Activated naive CD8-positive, alpha-beta T cell (primary cell): Measurements from ENCODE around the gene SH3BP1.
"Not testable (repeated sequence)": the region's sequence is repeated elsewhere in the genome, so short reads cannot be mapped to it uniquely, and the experiment has no call there.

Experiments
- H3K27ac Mint-ChIP-seq: one replicate; pipeline ENCODE4 v1.8.0; 2021; ENCODE audit warnings: mixed read lengths
- H3K27me3 Mint-ChIP-seq: one replicate; pipeline ENCODE4 v1.8.0; 2021; ENCODE audit warnings: mixed read lengths
- H3K36me3 Mint-ChIP-seq: one replicate; pipeline ENCODE4 v1.8.0; 2021; ENCODE audit warnings: mixed read lengths
- H3K4me1 Mint-ChIP-seq: one replicate; pipeline ENCODE4 v1.8.0; 2021; ENCODE audit warnings: low read depth, mixed read lengths
- H3K4me3 Mint-ChIP-seq: one replicate; pipeline ENCODE4 v1.8.0; 2021; ENCODE audit warnings: mild to moderate bottlenecking, mixed read lengths
- H3K9me3 Mint-ChIP-seq: one replicate; pipeline ENCODE4 v1.8.0; 2021; ENCODE audit warnings: low read depth, mixed read lengths

SH3BP1 gene

DNA sequence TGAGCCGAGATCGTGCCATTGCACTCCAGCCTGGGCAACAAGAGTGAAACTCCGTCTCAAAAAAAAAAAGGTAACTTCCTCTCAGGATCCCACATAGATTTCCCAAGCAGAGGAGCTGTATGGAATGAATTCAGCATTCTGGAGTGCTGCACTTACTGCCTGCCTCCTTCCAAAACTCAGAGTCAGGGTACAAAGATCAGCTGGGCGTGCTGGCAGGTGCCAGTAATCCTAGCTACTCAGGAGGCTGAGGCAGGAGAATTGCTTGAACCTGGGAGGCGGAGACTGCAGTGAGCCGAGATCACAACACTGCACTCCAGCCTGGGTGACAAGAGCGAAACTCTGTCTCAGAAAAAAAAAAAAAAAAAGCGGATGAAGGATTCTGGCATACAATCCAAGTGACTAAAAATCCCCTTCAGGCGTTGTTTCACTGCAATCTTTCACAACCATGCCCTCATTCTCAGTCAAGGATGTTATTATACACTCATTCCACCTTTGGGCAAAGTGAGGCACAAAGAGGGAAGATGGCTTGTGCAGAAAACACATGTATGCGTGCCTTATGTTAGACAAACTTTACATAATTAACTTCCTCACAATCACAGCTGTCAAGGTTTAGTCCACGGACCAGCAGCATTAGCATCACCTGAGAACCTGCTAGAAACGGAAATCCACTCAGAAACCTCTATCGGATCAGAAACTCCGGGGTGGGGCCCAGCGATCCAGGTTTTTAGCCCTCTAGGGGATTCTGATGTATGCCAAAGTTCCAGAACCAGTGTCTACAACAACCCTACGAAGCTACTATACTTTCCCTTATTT, 45.5 kb downstream of the SH3BP1 start:
- peak overlapping the region; percentile 46 for H3K27ac Mint-ChIP-seq
- no peaks in the 10 kb centered on the region for H3K27me3 Mint-ChIP-seq
- H3K9me3 Mint-ChIP-seq: no peaks in the 10 kb centered on the region
- H3K36me3 Mint-ChIP-seq: peaks cover 7% of the 10 kb centered on the region
- peak overlapping the region; percentile 94 for H3K4me3 Mint-ChIP-seq
- peaks cover 20% of the 10 kb centered on the region for H3K4me1 Mint-ChIP-seq

DNA sequence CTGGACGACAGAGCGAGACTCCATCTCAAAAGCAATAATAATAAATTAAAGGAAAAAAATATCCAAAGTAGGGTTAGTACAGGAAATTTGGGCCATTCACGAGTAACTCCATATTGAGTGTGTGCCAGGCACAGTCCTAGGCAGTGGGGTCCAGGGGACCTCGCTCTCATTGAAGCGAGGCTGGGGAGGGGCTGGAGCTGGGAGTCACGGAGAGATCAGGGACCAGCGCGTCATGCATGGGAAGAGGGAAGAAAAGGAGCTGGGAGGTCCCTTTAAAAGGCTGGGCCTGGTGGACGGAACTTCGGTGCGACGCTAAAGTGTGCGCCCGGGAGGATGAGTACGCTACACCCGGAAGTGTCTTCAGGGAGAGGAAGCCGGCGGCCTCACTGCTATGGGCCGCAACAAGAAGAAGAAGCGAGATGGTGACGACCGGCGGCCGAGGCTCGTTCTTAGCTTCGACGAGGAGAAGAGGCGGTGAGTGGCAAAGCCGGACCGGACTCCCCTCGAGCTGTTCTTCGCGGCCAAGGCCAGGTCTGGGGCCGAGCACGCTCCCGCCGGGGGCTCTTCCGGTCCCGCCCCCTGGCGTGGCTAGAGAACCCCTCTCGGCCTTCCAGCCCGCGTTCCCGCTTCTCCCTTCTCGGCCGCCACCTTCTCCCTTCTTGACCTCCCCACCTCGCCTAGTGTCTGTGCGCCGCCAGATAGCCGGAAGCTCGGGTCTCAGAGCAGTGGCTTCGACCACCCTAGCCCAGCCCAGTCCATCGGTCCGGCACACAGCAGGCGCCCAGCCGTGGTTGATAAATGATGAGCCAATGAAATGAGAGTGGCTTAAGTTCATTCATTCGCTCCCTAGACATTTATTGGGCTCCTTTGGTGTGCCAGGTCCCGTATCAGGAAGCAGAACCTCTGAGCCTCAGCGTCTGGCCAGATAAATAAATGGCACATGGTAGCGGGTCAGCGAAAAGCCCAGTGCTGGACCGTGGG, 46.8 kb downstream of the SH3BP1 start, which contains the start of gene NOL12:
Gene NOL12, plus strand, starts transcription at position 342 of the 981 bp plus-strand sequence. Its CDS starts 50 bp downstream, at position 392.
- Mint-ChIP-seq H3K27me3 (no peaks in the 10 kb centered on the region), H3K9me3 (no peaks in the 10 kb centered on the region), H3K27ac (peak within 1 kb of the TSS; percentile 98), H3K36me3 (peaks cover 9% of the 10 kb centered on the region), H3K4me1 (peaks cover 20% of the 10 kb centered on the region), H3K4me3 (peak within 1 kb of the TSS; percentile 94)

DNA sequence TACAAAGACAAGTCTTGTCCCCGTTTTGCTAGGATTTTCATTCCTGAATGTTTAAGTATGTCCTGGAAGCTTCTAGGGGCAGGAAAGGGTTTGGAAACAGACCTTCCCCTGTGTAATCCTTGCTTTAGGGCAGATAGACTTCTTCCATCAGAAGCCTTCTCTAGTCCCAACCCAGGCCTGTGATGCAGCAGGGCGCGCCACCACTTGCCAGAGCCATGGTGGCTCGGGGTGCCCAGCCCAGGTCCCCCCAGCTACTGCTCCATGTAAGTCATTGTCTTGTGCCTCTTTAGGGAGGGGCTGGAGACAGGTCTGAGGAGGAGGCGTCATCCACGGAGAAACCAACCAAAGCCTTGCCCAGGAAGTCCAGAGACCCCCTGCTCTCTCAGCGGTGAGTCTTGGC, 50.9 kb downstream of the SH3BP1 start:
- Mint-ChIP-seq H3K36me3 (peaks cover 14% of the 10 kb centered on the region), H3K9me3 (no peaks in the 10 kb centered on the region), H3K27ac (no peak overlapping the region), H3K27me3 (no peaks in the 10 kb centered on the region), H3K4me1 (peaks cover 17% of the 10 kb centered on the region), H3K4me3 (no peak overlapping the region)

- H3K36me3 Mint-ChIP-seq: peaks cover 14% of the 10 kb centered on the region
- no peaks in the 10 kb centered on the region for H3K9me3 Mint-ChIP-seq
- H3K27ac Mint-ChIP-seq: no peak overlapping the region
- H3K4me3 Mint-ChIP-seq: no peak overlapping the region
- H3K27me3 Mint-ChIP-seq: no peaks in the 10 kb centered on the region
- peaks cover 20% of the 10 kb centered on the region for H3K4me1 Mint-ChIP-seq
Observed at GRCh38 chr22:37690901-37691504, 51.5 kb downstream of the SH3BP1 start.

- Mint-ChIP-seq H3K4me3 (no peak overlapping the region), H3K27ac (no peak overlapping the region), H3K9me3 (no peaks in the 10 kb centered on the region), H3K27me3 (no peaks in the 10 kb centered on the region), H3K4me1 (peaks cover 23% of the 10 kb centered on the region), H3K36me3 (peaks cover 14% of the 10 kb centered on the region)
Observed at GRCh38 chr22:37692627-37693285, 53.3 kb downstream of the SH3BP1 start.

GRCh38 chr22:37694131-37694530, 54.7 kb downstream of the SH3BP1 start:
- Mint-ChIP-seq H3K4me1 (peaks cover 15% of the 10 kb centered on the region), H3K36me3 (peaks cover 11% of the 10 kb centered on the region)
- H3K27ac Mint-ChIP-seq, H3K27me3 Mint-ChIP-seq, H3K4me3 Mint-ChIP-seq, H3K9me3 Mint-ChIP-seq: not testable (repeated sequence)

GRCh38 chr22:37696260-37696656, 56.8 kb downstream of the SH3BP1 start:
- H3K4me1 Mint-ChIP-seq: peaks cover 14% of the 10 kb centered on the region
- not testable (repeated sequence) for H3K27me3 Mint-ChIP-seq, H3K27ac Mint-ChIP-seq, H3K9me3 Mint-ChIP-seq, H3K36me3 Mint-ChIP-seq
- H3K4me3 Mint-ChIP-seq: peak overlapping the region; percentile 17

DNA sequence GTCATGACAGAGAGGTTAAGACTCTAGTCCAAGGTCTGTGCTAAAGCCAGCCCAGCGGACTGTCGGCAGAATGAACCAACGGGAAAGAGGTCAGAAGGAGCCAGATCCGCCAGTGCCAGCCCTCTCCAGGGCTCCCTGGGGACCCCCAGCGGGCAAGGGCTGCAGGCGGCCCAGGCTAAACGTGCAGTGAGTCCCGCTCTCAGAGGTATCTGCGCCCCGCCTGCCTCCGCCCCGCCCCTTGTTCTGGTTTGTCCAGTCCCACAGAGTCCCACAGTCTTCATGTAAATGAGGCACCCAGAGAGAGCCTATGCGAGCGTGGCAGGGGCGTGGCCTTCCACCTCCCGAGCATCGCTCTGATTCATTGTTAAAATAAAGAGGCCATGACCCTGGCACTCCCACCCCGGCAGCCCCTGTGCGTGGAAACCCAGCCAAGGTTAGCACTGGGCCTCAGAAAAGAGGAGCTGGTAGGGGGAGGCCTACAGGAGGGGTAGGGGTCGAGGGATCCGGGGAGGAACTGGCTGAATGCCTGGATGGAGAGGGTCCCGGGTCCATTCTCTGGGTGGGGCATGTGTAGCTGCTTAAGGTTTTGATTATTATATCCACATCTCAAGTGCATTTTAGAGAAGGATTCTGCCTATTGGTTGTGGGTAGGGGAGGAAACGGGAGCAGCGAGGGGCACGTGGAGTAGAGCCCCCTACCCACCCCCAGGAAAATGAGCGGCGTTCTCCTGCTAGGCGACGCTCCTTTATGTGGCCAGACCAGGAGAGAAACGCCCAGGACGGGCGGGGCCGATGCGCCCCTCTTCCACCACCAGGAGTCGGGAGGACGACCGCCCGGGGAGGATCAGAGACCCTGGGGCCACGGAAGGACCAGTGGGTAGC, 57.4 kb downstream of the SH3BP1 start, which contains the start of gene TRIOBP:
Gene TRIOBP, plus strand, starts transcription at position 392 of the 881 bp plus-strand sequence. CDS start 4,318 bp downstream, outside the sequence.
- Mint-ChIP-seq H3K27me3 (no peaks in the 10 kb centered on the region), H3K4me3 (peak within 1 kb of the TSS; percentile 17), H3K4me1 (peaks cover 14% of the 10 kb centered on the region), H3K27ac (no peak within 1 kb of the TSS), H3K9me3 (no peaks in the 10 kb centered on the region), H3K36me3 (peaks cover 5% of the 10 kb centered on the region)

GRCh38 chr22:37697538-37697835, 58.0 kb downstream of the SH3BP1 start:
- H3K36me3 Mint-ChIP-seq: peaks cover 2% of the 10 kb centered on the region
- no peaks in the 10 kb centered on the region for H3K27me3 Mint-ChIP-seq
- H3K4me3 Mint-ChIP-seq: no peak overlapping the region
- no peak overlapping the region for H3K27ac Mint-ChIP-seq
- H3K4me1 Mint-ChIP-seq: peaks cover 14% of the 10 kb centered on the region
- H3K9me3 Mint-ChIP-seq: no peaks in the 10 kb centered on the region

DNA sequence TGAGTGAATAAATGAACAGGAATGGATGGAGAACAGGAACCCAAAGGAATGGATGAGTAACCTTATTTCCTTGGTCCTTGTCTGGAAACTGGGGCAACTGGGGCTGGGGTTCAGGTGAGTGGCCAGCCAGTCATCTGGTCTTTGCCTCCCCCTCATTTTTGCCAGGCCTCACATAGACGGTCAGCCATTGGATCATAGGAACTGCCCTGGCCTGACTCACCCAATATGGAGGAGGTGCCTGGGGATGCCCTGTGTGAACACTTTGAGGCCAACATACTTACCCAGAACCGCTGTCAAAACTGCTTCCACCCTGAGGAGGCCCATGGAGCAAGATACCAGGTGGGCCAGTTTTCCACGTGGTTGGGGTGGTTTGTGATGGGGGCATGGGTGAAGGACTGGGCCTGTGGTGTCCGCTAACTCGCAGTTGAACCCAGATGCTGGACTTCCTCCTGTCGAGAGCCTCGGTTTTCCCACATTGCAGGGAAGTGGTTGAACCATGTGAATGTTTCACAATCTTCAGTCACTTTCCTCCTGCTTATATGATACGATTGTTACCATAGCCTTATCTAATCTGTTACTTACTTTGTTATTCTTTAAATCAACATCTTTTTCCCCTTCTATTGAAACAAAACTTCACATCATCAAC, 61.8 kb downstream of the SH3BP1 start:
- Mint-ChIP-seq H3K4me3 (no peak overlapping the region), H3K27ac (no peak overlapping the region), H3K36me3 (peaks cover 10% of the 10 kb centered on the region), H3K4me1 (peaks cover 7% of the 10 kb centered on the region), H3K9me3 (no peaks in the 10 kb centered on the region), H3K27me3 (no peaks in the 10 kb centered on the region)

DNA sequence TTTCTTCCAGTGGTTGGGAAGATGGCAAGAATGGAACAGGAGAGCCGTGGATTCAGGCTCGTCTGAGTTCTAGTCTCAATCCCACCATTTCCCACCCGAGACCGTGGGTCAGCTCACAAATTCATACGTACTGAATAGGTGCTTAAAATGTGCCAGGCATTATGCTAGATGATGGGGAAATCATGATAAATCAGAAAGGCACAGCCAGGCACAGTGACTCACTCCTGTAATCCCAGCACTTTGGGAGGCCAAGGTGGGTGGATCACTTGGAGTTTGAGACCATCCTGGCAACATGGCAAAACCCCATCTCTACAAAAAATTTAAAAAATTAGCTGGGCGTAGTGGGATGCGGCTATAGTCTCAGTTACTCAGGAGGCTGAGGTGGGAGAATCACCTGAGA, 64.4 kb downstream of the SH3BP1 start:
- Mint-ChIP-seq H3K27ac (no peak overlapping the region), H3K9me3 (no peaks in the 10 kb centered on the region), H3K27me3 (no peaks in the 10 kb centered on the region), H3K36me3 (peaks cover 10% of the 10 kb centered on the region), H3K4me3 (no peak overlapping the region), H3K4me1 (no peaks in the 10 kb centered on the region)

DNA sequence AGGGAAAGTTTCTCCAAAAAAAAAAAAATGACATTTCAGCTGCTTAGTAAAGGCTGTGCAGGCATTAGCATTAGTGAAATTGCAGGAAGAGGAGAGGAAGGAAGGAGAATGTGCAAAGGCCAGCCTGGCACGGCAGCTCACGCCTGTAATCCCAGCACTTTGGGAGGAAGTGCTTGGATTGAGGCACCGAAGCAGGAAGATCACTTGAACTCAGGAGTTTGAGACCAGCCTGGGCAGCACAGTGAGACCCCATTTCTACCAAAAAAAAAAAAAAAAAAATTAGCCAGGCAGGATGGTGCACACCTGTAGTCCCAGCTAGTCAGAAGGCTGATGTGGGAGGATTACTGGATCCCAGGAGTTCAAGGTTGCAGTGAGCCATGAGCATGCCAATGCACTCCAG, 65.2 kb downstream of the SH3BP1 start:
- no peaks in the 10 kb centered on the region for H3K9me3 Mint-ChIP-seq
- H3K4me1 Mint-ChIP-seq: no peaks in the 10 kb centered on the region
- peaks cover 10% of the 10 kb centered on the region for H3K36me3 Mint-ChIP-seq
- H3K27ac Mint-ChIP-seq: no peak overlapping the region
- H3K27me3 Mint-ChIP-seq: no peaks in the 10 kb centered on the region
- no peak overlapping the region for H3K4me3 Mint-ChIP-seq

DNA sequence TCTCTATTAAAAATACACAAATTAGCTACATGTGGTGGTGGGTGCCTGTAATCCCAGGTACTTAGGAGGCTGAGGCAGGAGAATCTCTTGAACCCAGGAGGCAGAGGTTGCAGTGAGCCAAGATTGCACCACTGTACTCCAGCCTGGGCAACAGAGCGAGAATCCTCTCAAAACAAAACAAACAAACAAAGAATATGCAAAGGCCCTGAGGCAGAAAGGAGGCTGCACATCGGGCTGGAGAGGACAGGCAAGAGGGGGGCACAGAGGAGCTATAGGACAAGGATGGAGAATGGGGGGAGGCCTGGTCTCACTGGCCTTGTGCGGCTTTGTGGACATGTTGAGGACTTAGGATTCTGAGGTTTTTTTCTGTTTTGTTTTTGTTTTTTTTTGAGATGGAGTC, 65.7 kb downstream of the SH3BP1 start:
- H3K4me3 Mint-ChIP-seq: no peak overlapping the region
- no peak overlapping the region for H3K27ac Mint-ChIP-seq
- H3K9me3 Mint-ChIP-seq: no peaks in the 10 kb centered on the region
- H3K36me3 Mint-ChIP-seq: peaks cover 10% of the 10 kb centered on the region
- H3K4me1 Mint-ChIP-seq: no peaks in the 10 kb centered on the region
- H3K27me3 Mint-ChIP-seq: no peaks in the 10 kb centered on the region
